Stimulated activated CD8-positive, alpha-beta memory T cell treated with anti-CD3 and anti-CD28 coated beads, Interleukin-7, amount 100 ng/mL, for 4 hours (primary cell): Measurements from ENCODE around the gene DLG2.
"Not testable (repeated sequence)": the region's sequence is repeated elsewhere in the genome, so short reads cannot be mapped to it uniquely, and the experiment has no call there.

Experiments
- DNase-seq, 2 donors: peaks; one replicate each; pipeline ENCODE4 v3.0.0-alpha.2; 2020; ENCODE audit warnings: low read depth in 2 of 2

Gene DLG2

DNA sequence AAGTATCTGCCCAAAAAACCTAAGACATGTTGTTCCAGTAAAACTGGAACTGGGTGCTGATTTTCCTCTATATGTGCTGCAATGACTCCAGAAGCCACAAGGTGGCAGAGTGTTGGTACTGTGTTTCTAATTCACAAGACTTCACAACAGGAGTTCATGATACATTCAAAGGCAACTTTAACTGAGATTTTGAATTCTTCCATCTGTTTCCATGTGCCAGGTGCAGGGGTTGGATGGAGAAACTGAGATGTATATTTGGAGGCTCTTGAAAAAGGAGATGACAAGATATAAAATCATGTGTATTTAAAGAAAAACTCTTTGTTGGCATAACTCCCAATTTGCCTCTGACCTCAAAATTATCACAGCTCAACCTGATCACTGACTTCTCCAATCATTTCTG, 1242.4 kb downstream of the DLG2 start:
- DNase-seq = no peak

DNA sequence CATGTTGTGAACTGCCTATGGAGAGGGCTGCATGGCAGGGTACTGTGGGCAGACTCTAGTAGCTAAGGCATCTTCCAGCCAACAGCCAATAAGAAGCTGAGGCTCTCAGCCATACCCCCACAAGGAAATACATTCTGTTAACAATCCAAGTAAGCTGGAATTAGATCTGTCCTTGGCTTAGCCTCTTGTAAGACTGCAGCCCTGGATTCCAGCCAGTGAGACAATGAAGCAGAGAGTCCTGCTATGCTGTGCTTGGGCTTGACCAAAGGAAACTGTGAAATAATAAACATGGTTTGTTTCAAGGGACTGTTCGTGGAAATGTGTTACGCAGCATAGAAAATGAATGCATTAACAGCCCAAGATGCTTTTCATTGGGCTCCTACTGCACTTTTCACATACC, 1243.6 kb downstream of the DLG2 start:
- no peak for DNase-seq

DNA sequence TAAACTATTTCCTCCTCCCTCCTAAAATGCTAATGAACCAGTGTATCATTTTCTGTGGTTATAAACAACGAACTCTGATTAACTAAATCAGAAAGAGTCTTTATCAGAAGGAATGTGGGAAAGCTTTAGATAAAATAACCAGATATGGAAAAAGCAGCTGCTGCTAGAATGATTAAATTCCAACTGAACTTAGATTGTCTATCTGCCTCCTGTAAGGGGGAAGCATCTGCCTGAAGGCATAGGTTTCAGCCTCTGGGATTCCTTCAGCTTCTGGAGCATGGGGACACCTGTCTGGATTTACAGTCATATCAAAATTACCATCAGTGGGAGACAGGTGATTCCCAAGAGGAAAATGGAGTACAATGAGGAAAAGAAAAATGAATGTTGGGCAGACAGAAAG, 1245.5 kb downstream of the DLG2 start:
- DNase-seq = no peak

DNA sequence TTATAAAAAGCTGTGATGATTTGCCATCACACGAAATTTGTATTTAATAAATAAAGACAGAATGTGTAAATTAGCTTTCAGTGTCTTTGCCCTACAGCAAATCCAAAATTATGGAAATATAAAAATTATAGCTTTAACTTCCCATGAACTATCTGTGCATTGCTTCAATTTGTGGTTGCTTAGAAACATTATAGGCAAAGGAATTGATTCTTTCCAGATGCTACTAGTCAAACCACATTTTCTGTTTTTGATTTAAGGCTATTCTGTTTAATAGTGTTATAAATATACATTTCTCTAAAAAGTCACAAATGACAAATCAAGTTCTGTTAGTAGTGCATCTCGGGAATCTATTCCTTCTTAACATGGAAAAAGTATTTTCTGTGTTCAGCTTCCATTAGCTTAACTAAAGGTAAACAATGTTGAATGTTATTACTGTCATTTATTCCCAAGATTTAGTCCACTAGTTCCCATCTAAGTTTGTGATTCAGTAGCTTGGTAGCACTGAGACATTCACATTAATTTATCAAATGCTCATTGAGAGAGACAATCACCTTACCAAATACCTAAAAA, 1254.7 kb downstream of the DLG2 start:
- no peak for DNase-seq

DNA sequence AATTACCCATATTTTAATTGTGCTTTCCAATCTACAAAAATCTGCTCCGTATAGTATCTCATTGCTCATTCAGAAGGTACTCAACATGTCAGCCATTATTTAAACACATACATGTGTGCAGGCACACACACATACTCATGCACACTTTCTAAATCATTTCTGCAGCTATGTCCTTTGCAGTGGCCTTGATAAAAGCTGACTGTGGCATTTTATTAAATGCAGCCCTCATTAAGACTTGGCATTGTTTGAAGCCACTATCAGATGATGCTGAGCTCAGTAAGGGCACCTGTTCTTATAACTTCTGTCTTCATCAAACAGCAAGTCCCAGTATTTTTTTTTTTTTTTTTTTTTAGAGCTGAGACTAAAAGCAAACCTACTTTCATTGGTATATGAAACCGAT, 1269.1 kb downstream of the DLG2 start:
- no peak for DNase-seq

DNA sequence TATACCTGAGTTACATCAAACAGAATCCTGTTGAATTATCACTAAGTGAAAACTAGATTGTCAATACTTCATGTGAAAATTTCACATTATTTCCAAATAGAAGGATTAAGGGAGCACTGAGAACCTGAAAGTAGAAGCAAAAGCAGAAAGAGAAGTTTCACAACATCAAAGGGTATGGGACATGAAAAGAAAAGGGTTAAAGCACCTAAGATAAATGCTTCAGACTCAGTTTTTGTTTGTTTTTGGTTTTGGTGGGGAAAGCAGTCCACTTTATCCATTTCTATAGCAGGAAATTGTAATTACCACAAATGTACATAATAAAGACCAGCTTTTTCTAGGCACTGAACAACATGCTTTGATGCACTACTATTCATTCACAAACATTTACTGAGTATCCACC, 1271.2 kb downstream of the DLG2 start:
- DNase-seq = no peak

DNA sequence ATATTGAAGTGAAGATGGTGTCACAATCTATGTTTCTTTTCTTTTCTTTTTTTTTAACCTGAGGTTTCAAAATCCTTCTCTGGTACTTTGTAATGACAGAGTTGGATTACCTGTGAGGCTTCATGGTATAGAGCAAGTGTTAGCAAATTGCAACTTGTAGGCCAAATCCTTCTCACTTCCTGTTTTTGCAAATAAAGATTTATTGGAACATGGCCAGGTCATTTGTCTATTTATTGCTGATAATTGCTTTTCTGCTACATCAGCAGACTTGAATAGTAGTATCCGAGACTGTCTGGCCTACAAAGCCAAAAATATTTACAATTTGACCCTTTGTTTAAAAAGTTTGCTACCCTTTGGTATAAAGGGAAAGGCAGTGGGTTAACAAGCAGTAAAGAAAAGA, 1281.5 kb downstream of the DLG2 start:
- DNase-seq = no peak

DNA sequence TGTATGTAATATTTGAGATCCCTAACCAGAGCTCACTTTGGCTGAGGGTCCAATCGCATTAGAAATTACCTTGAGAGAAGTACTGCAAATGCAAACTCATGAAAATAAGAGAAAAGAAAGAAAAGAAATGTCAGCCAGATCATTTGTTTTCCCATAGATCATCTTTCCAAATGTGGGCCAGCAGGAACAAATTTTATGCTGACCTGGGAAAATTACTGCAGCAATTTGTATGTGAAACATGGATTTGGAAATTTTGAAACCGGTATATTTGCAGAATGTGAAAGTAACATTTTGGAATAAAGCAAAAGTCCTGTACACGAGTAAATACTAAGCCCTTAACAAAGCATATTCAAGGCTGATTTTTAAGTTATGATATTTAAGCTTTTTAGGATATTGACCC, 1282.1 kb downstream of the DLG2 start:
- no peak for DNase-seq

DNA sequence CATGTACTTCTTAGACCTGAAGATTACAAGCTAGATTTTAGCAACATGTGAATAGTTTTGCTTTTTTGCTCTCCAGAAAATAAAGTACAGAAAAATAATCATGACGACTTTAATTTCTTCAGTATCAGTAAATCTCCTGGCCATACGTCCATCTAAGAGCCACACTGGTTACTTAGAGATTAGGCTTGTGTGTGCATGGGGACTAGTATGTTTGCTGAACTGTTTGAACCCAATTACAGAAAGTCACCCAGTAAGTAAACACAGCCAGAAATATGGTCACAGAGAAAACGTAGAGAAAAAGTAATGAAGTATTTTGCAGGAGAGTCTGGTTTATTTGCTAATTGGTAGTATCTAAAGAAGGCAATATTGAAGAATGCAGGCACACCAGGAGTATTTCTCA, 1287.3 kb downstream of the DLG2 start:
- DNase-seq = no peak

DNA sequence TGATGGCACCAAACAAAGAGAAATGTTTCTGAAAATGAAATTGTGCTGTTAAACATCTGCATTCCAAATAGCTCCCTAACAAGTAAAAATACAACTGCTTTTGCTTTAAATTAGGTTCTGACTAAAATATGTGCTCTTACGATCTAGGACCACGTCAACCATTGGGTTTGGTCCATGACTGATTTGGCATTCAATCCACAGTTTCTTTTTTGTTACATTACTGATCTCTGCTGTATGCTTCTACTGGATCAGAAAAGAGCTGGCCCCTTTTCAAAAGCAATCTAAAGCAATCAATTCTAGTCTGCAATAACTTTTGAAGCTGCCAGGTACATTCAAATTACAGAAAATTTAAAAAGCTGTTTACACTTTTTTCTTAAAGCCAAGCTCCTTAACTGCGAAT, 1293.9 kb downstream of the DLG2 start:
- DNase-seq = no peak

DNA sequence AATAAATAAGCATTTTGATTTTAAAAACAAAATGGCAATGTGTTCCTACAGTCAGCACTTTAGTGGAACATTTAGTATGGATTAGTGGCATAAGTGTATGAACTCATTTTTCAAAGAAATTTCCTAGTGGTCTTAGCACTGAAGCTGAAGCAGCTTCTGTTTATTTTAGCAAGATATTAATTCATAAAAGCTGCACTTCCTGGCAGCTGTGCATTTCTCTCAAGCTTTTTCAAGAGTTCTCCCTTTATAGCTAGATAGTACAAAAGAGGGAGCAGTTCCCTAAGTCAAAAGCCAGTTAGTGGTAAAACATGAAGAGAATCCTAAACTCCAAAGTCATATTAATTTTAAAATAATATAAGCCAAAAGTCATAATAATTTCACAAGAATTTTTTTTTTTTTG, 1304.9 kb downstream of the DLG2 start:
- DNase-seq = no peak

DNA sequence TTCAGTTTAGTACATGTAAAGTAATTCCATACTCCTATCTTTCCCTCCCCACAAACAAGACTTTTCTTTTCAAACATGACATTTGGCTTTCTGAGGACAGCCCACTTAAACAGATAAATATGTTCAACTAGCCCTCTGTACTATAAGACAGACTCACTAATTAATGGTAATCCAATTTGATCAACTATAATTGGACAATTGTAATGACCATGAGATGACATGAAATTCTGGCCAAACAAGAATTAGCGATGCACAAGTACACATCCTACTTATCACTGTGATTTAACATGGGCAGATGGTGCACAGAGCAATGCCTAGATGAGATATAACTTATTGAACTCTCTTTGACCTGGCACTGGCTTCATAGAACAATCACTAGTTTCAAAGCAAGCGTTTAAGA, 1307.3 kb downstream of the DLG2 start:
- no peak for DNase-seq

DNA sequence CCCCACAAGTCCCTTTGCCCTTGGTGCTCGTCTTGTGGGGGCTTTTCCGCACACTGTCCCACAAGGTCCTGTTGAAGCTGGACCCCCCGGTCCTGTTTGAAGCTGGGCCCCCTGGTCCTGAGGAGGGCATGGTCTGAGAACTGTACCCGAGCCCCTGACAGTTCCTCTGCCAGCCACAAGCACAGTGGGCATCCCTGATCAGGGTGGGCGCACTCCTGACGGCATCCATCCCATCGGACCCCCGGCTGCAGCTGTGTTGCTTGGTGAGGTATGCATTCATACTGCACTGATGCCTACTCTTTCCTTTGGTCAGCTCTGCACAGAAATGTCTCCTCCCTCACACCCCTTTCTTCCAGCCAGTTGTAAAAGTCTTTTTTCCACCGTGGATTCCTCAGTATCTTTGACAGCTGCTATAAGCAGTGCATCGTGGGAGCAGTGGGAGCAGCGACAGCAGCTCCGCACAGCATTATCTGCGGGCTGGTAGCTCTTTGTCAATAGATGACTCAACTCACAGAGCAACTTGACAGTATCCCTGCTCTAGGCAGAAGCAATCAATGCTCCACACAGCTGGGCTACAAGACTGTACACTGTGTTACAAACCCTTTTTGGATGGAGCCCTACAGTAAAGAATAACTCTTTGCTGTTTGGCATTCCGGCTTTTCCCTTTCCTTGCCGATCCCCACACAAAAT, 1310.1 kb downstream of the DLG2 start:
- no peak for DNase-seq

DNA sequence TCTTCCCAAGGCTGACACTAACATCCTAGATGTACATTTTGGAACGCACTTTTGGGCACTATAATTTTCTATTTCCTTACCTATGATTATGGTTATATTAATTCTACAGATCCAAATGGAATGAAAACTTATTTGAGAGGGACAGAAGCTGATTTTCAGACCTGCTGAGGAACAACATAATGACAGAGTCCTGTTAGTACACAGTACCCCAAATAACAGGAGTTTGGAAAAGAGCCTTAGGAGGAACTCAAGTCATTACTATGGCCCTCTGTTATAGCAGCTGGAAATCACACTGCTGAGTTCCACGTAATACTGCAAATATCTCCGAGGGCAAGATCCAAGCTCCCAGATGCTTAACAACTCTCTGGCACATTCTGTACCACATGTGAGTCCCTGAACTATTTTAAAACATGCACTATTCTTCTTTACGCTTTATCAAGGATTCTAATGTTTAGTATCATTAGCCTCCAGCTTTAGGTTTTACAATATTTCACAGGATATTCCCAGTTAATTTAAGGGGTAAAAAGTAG, 1313.2 kb downstream of the DLG2 start:
- no peak for DNase-seq

DNA sequence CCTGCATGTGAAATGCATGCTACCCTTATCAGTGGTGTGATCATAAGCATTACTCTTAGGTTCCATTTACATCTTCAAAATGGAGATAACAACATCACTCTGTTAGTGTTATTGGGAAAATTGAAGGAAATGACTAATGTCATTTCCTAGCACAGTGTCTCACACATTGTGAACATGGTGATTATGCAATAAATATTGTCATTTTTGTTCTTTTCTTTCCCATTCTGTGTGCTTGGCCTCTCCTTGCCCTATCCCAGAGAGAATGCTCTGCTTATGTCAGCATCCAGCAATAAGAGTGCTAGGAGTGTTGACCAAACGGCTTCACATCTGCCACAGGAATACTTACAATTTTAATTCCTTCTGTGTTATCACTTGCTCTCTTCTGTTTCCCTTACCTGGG, 1316.9 kb downstream of the DLG2 start:
- DNase-seq = no peak

DNA sequence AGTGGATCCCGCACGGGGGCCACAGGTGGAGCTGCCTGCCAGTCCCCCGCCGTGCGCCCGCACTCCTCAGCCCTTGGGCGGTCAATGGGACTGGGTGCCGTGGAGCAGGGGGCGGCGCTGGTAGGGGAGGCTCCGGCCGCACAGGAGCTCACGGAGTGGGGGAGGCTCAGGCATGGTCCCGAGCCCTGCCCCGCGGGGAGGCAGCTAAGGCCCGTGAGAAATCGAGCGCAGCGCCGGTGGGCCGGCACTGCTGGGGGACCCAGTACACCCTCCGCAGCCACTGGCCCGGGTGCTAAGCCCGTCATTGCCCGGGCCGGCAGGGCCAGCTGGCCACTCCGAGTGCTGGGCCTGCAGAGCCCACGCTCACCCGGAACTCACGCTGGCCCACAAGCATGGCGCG, 1318.7 kb downstream of the DLG2 start:
- not testable (repeated sequence) for DNase-seq

DNA sequence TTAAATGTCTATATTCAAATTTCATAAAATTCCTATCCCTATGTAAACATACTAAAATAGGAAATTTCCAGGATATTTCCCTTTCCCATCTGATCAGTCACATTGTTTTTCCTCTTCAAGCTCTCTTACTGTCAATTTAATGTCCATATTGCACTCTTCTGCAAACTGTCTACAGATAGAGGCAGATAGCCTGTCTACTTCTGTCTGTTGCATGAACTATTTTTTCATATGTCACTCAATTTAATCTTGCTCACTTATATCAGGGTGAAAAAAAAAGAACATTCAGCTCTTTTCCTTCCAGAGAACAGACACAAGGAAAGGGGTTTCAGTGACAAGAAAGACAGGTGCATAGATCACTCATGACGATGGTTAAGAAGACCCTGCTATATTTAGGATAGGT, 1327.1 kb downstream of the DLG2 start:
- DNase-seq = no peak

DNA sequence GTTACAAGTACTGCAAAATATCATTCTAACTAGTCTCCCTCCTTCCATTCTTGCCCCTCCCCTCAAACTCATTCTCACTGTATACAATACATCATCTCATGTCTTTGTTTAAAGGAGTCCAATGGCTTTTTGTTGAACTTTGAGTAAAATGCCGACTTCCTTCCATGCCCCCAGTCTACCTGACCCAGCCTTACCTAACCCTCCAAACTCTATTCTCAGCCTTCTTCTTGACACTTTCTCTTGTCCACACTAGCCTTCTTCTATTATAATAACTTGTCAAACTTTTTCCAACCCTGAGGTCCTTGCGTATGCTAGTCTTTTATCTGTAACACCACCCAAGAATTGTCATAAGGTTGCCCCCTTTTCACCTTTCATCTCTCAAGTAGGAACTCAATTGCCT, 1329.6 kb downstream of the DLG2 start:
- DNase-seq = no peak

DNA sequence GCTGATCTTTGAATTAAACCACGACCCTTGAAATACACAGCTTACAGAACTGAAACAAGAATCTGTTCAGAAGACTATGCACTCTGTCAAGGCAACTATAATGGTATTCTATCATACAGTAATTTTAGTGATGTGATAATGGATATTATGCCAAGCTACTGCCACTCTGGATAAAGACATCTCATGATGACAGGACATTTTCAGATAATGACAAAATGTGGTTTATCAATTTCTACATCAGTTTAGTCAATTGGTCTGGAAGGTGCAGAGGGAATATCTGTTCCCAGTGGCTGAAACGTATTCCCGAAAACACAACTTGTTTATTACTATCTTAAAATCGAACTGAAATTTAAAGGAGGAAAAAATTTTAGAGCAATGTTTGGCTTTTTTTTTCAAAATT, 1331.3 kb downstream of the DLG2 start:
- DNase-seq = no peak

DNA sequence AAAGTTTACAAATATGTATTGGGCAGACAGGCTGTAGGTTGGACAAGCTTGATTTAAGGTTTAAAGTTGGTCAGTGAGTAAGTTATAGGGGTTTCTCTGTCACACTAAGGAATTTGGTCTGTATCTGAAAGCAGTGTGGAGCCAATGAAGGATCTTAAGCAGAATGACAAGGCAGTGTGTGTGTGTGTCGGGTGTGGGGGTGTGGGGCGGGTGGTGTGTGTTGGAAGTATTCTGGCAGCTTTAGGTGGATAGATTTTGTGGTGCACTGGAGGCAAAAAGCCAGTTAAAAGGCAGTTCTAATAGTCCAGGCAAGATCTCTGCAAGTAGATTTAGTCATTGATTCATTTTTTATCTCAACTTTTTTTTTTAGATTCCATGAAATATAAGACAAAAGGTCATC, 1334.2 kb downstream of the DLG2 start:
- DNase-seq = no peak

DNA sequence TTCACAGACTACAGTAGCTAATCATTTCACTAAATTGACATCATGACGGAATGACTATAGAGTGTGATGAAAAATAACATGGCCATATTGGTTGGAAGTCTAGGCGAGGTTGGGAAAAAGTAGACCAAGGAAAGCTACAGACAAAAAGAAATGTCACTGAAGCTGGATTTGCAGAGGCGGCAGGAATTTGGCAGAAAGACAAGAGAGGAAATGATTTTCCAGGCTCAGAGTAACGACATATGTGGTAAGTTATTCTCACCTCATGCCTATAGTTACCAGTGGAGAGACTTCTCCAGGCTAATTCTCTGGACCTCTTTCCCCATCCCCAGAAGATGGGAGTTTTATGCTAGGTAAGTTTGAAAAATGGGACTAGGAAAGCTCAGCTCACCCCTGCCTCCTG, 1335.1 kb downstream of the DLG2 start:
- no peak for DNase-seq

DNA sequence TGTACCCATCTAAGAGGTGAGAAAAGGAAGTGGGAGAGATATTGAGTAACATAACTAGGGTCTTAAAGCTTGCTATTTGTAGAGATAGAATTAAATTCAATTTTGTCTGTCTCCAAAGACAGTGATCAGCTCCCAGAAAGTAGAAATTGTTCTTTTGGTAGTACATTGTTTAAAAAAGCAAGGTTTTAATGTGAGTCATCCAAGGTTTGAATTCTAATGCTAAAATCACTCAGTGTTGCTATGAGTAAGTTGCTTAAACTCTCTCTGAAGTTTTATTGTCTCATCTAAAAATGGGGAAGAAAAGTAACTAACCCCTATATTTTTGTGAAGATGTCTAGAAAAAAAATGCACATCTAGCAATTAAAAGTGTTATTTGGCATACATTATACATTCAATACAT, 1336.5 kb downstream of the DLG2 start:
- no peak for DNase-seq

DNA sequence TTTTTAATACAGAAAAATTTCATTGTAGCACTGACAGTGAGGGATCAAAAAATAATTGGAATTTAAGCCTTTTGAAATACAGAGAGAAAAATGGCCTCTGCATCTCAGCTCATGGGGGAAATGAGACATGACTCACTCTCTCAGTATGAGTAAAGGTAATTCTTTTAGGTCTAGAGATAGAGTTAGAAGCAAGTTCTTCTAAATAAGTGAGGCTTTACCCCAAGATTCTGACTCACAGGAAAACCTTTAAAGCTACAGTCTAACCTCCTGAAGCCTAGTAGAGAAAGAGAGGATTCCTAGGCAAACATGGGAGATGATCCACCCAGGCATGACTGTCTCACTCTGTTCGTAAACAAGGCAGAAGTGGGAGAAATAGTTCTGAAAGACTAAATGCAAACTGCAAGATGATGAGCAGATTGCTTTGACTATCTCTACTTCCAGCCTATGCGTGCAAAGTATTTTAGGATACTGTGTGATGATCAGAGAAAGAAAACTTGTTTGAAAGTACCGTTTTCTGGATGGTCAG, 1337.7 kb downstream of the DLG2 start:
- no peak for DNase-seq

DNA sequence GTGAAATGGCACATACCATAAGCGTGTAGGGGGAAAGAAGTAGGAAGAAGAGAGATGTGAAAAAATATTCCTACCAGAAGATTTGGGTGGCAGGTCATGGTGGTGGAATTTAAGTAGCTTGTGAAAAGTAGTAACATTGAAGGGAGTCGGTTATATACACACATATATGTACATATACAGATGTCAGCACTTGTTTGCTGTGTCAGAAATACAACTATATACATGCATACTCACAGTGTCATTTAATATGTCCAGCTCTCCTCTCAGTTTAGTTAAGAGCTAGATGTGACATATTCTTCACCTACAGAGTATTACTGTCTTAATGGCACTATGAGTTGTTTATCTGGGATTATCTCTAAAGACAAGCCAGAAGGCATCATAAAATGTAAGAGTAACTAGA, 1353.6 kb downstream of the DLG2 start:
- no peak for DNase-seq
